K562 (cell line): ENCODE data around the gene PABPC3. TPM values are rescaled to one million over a fixed set of nuclear protein-coding genes. Genes with fewer than 3 reads are reported as not detected.

Source experiments
- ATAC-seq: fragments of 200-7000 bp; cut with Tn5 transposase; 3 replicates; pipeline ENCODE4 v1.9.1; 2020; ENCODE audit warnings: moderate library complexity
- BruUV-seq: library from RNA; stranded (reverse); fragments of 400-500 nt; replicated peaks from 2 replicates; lab custom pipeline; 2021; lab: Mats Ljungman, UMichigan
- CTCF ChIA-PET: fragments of 300-600 bp; formaldehyde crosslinking; extraction: SDS; loops from one replicate; lab custom pipeline; 2021; ENCODE audit warnings: low intra/inter-chr PET ratio; lab: Yijun Ruan, JAX
- POLR2A ChIA-PET: fragments of 300-600, 350-650 bp; sonication (Branson Sonifier 250); formaldehyde crosslinking; extraction: SDS; loops from one replicate; lab custom pipeline; 2021; ENCODE audit warnings: antibody characterized with exemption, inconsistent platforms; lab: Yijun Ruan, JAX
- DNase-seq, 4 experiments: peaks; one replicate each; pipeline versions ENCODE4 v3.0.0 to v3.0.0-alpha.2; 2011 to 2018; ENCODE audit warnings: low spot score in 3 of 4, mixed read lengths in 3 of 4; ENCODE audit errors: extremely low read depth in 1 of 4
- FAIRE-seq: peaks from 2 replicates; lab custom pipeline; 2011; peaks lifted over from hg19 to GRCh38; lab: Jason Lieb, UNC
- H2AFZ ChIP-seq: 2 replicates; pipeline ENCODE4 v1.6.0; 2011; ENCODE audit warnings: low read depth, low read length, control low read depth, inconsistent platforms
- H3K27ac ChIP-seq: fragments of 200-600 bp; 3 replicates; pipeline ENCODE4 v1.8.0; 2011; ENCODE audit warnings: low read depth, mild to moderate bottlenecking, control low read depth, inconsistent platforms, low read length, moderate library complexity, mixed read lengths; ENCODE audit errors: extremely low read depth
- H3K27me3 ChIP-seq, 2 experiments: fragments of 300-600 bp in 1 of 2; 2 replicates in 1 of 2; 3 replicates in 1 of 2; pipeline versions ENCODE4 v1.6.0 to v1.8.0; 2011; ENCODE audit warnings: inconsistent platforms in 2 of 2, low read length in 2 of 2, mild to moderate bottlenecking in 1 of 2, mixed read lengths in 1 of 2, moderate library complexity in 1 of 2; ENCODE audit not compliant: control insufficient read depth in 2 of 2, insufficient read depth in 2 of 2
- H3K36me3 ChIP-seq: fragments of 300-600 bp; 3 replicates; pipeline ENCODE4 v1.8.0; 2011; ENCODE audit warnings: mild to moderate bottlenecking, low read length, inconsistent platforms; ENCODE audit not compliant: control insufficient read depth, insufficient read depth
- H3K4me1 ChIP-seq, 2 experiments: fragments of 200-600 bp in 1 of 2; replicated peaks in 1 of 2; 2 replicates in 1 of 2; 3 replicates in 1 of 2; pipeline versions ENCODE4 v1.5.1 to v1.8.0; 2011; ENCODE audit warnings: inconsistent platforms in 2 of 2, low read length in 2 of 2, mild to moderate bottlenecking in 1 of 2, mixed read lengths in 1 of 2, moderate library complexity in 1 of 2; ENCODE audit not compliant: control insufficient read depth in 2 of 2, insufficient read depth in 2 of 2
- H3K4me2 ChIP-seq: 2 replicates; pipeline ENCODE4 v1.6.1; 2011; ENCODE audit warnings: low read length, control low read depth, inconsistent platforms, mixed read lengths; ENCODE audit not compliant: insufficient read depth
- H3K4me3 ChIP-seq: fragments of 200-600 bp; sonication (generic), shearing (Covaris generic); 2 replicates; pipeline ENCODE4 v1.5.1; 2016; ENCODE audit warnings: control low read depth, inconsistent platforms
- H3K79me2 ChIP-seq: fragments of 200-600 bp; 3 replicates; pipeline ENCODE4 v1.8.0; 2011; ENCODE audit warnings: low read length, inconsistent platforms; ENCODE audit not compliant: control insufficient read depth, insufficient read depth
- H3K9ac ChIP-seq, 2 experiments: 2 replicates each; pipeline versions ENCODE4 v1.6.0 to v1.6.1; 2011; ENCODE audit warnings: low read depth in 2 of 2, low read length in 2 of 2, control low read depth in 1 of 2, inconsistent platforms in 1 of 2, mild to moderate bottlenecking in 1 of 2, mixed read lengths in 1 of 2; ENCODE audit not compliant: insufficient read depth in 1 of 2
- H3K9me1 ChIP-seq: one replicate; pipeline ENCODE4 v1.6.0; 2011; ENCODE audit warnings: inconsistent platforms, mild to moderate bottlenecking, low read length, moderate library complexity; ENCODE audit not compliant: control insufficient read depth, insufficient read depth
- H3K9me3 ChIP-seq: replicated peaks from 2 replicates; pipeline ENCODE4 v1.5.1; 2011; ENCODE audit warnings: low read depth, low read length, inconsistent platforms; ENCODE audit not compliant: control insufficient read depth, insufficient read depth
- H4K20me1 ChIP-seq: replicated peaks from 2 replicates; pipeline ENCODE4 v1.6.1; 2011; ENCODE audit warnings: low read length, inconsistent platforms, mixed read lengths; ENCODE audit not compliant: control insufficient read depth, insufficient read depth
- ATF2 ChIP-seq: sonication (generic); formaldehyde crosslinking; IDR thresholded peaks from 2 replicates; pipeline ENCODE4 v1.8.1; 2022; ENCODE audit warnings: missing genetic modification reagents
- BHLHE40 ChIP-seq: IDR thresholded peaks from 2 replicates; pipeline ENCODE4 v1.6.1; 2011; ENCODE audit warnings: low read length, improper control_type of control experiment
- CBFA2T3 ChIP-seq: fragments of 450-650 bp; IDR thresholded peaks from 2 replicates; pipeline ENCODE4 v1.6.1; 2017
- CSDE1 ChIP-seq, 2 experiments: fragments of 450-650 bp; IDR thresholded peaks; 2 replicates each; pipeline ENCODE4 v1.6.1; 2016; ENCODE audit warnings: mild to moderate bottlenecking in 1 of 2
- GABPA ChIP-seq: fragments of 200-800 bp; sonication (Bioruptor generic); conservative IDR thresholded peaks from 2 replicates; pipeline ENCODE4 v1.6.1; 2016; ENCODE audit warnings: low read depth, missing genetic modification characterization, missing compliant biosample characterization
- GABPB2 ChIP-seq: fragments of 250-450 bp; sonication (Bioruptor Pico); conservative IDR thresholded peaks from 2 replicates; pipeline ENCODE4 v1.5.1; 2021; ENCODE audit warnings: mild to moderate bottlenecking
- HDAC1 ChIP-seq, 2 experiments: fragments of 450-650 bp; IDR thresholded peaks; 2 replicates each; pipeline ENCODE4 v1.6.1; 2016 to 2017; ENCODE audit warnings: inconsistent platforms in 1 of 2, mild to moderate bottlenecking in 1 of 2, moderate library complexity in 1 of 2
- JUN ChIP-seq, 2 experiments: sonication (generic) in 1 of 2; formaldehyde crosslinking in 1 of 2; IDR thresholded peaks; 2 replicates each; pipeline versions ENCODE4 v1.6.1 to v1.8.0; 2012 to 2022; ENCODE audit warnings: borderline replicate concordance in 2 of 2, mild to moderate bottlenecking in 2 of 2, improper control_type of control experiment in 1 of 2, low read depth in 1 of 2, low read length in 1 of 2, missing genetic modification reagents in 1 of 2
- MAX ChIP-seq: sonication (generic); formaldehyde crosslinking; IDR thresholded peaks from 2 replicates; pipeline ENCODE4 v1.9.0; 2022; ENCODE audit warnings: mild to moderate bottlenecking, missing genetic modification reagents
- MCM7 ChIP-seq, 2 experiments: fragments of 450-650 bp; IDR thresholded peaks; 2 replicates each; pipeline ENCODE4 v1.6.1; 2016 to 2018
- NR1H2 ChIP-seq: sonication (generic); formaldehyde crosslinking; IDR thresholded peaks from 2 replicates; pipeline ENCODE4 v1.4.0; 2020; ENCODE audit warnings: mild to moderate bottlenecking, missing genetic modification reagents
- PHF21A ChIP-seq: fragments of 450-650 bp; IDR thresholded peaks from 2 replicates; pipeline ENCODE4 v1.6.1; 2017; ENCODE audit warnings: low read depth, borderline replicate concordance
- SAFB2 ChIP-seq: fragments of 200-400 bp; formaldehyde crosslinking; IDR thresholded peaks from 2 replicates; pipeline ENCODE4 v1.6.1; 2018; ENCODE audit warnings: borderline replicate concordance, low read length, low read depth, moderate library complexity; ENCODE audit not compliant: severe bottlenecking
- SRF ChIP-seq, 2 experiments: fragments of 250-450, 450-650 bp in 1 of 2; sonication (Bioruptor Pico) in 1 of 2; sonication (generic) in 1 of 2; formaldehyde crosslinking; IDR thresholded peaks; 2 replicates each; pipeline versions ENCODE4 v1.5.0 to v1.5.1; 2020 to 2022; ENCODE audit warnings: mild to moderate bottlenecking in 1 of 2, missing genetic modification reagents in 1 of 2
- TCF7 ChIP-seq: sonication (generic); IDR thresholded peaks from 2 replicates; pipeline ENCODE4 v1.6.1; 2016; ENCODE audit warnings: antibody characterized with exemption, borderline replicate concordance
- TCFL5 ChIP-seq: fragments of 250-450 bp; sonication (Bioruptor Pico); conservative IDR thresholded peaks from 2 replicates; pipeline ENCODE4 v1.6.1; 2021; ENCODE audit warnings: mild to moderate bottlenecking, moderate library complexity, matching md5 sums
- TFAM ChIP-seq: fragments of 250-450 bp; sonication (Bioruptor Pico); conservative IDR thresholded peaks from 2 replicates; pipeline ENCODE4 v1.5.0; 2021; ENCODE audit warnings: mild to moderate bottlenecking, moderate library complexity
- THRB ChIP-seq: fragments of 450-650 bp; formaldehyde crosslinking; conservative IDR thresholded peaks from 2 replicates; pipeline ENCODE4 v1.4.0; 2022; ENCODE audit warnings: mild to moderate bottlenecking, missing genetic modification characterization
- ZNF12 ChIP-seq: sonication (generic); formaldehyde crosslinking; IDR thresholded peaks from 2 replicates; pipeline ENCODE4 v1.4.0; 2020; ENCODE audit warnings: mild to moderate bottlenecking, missing genetic modification reagents
- ZNF395 ChIP-seq: fragments of 200-800 bp; sonication (Bioruptor generic); IDR thresholded peaks from 2 replicates; pipeline ENCODE4 v1.6.1; 2017; ENCODE audit warnings: missing genetic modification characterization, missing compliant biosample characterization
- WGBS: fragments of 100-300 bp; shearing (Covaris generic); methylation state at CpG from one replicate; pipeline ENCODE4 v1.1.6; 2016; ENCODE audit warnings: low coverage, mixed read lengths; ENCODE audit not compliant: insufficient coverage; ENCODE audit errors: missing lambda C conversion rate; 5-methylcytosine and 5-hydroxymethylcytosine counted together
- in situ Hi-C: fragments of 300-500 bp; cut with MboI; formaldehyde crosslinking; loops from 4 replicates; pipeline ENCODE4 v1.15.0; 2018; ENCODE audit warnings: inconsistent platforms, mixed read lengths
- intact Hi-C: fragments of 100-400 bp; cut with micrococcal nuclease; formaldehyde crosslinking; loops from 2 replicates; pipeline ENCODE4 v1.14.2; 2022
- polyA plus RNA-seq, 8 experiments: library from polyadenylated mRNA; depleted of rRNA in 4 of 8; stranded (reverse) in 5 of 8; unstranded in 3 of 8; fragments of >200 nt; fragmentation: Nextera tagmentation in 2 of 8; fragmentation: Illumina TruSeq in 1 of 8; extraction: Ambion mirVana in 2 of 8; extraction: Trizol in 1 of 8; gene quantifications; 2 replicates each; pipeline versions ENCODE4 v1.2.1 to v1.2.3, GENCODE V29; 2011 to 2014; ENCODE audit warnings: inconsistent platforms in 1 of 8, missing spikeins in 1 of 8
- total RNA-seq, 7 experiments: library from RNA; depleted of rRNA in 6 of 7; stranded (reverse); fragments of >200 nt in 6 of 7; fragmentation: Illumina TruSeq in 2 of 7; extraction: Trizol in 2 of 7; gene quantifications; 2 replicates each; pipeline versions ENCODE4 v1.2.1 to v1.2.3, GENCODE V29; 2011 to 2021; ENCODE audit warnings: low replicate concordance in 1 of 7

The PABPC3 gene
- total and polyA plus RNA-seq, 9 of the 15 experiments (the other 6 are each of a cell fraction or from before 2014, with no cell fraction given): 0.05 to 0.80 (median 0.25) TPM

- no TSS peak for BruUV-seq
- ChIA-PET POLR2A (no interaction called here), CTCF (no interaction called here)
- Histone ChIP-seq H3K4me3 (no peak overlapping the region), H3K4me2 (no peak overlapping the region), H3K79me2 (no peaks in the 10 kb centered on the region), H2AFZ (no peak overlapping the region), H3K9me3 (no peaks in the 10 kb centered on the region), H3K27me3 (no peaks in the 10 kb centered on the region), H3K9ac (no peak overlapping the region), H4K20me1 (no peaks in the 10 kb centered on the region), H3K27ac (no peak overlapping the region), H3K36me3 (no peaks in the 10 kb centered on the region), H3K9me1 (no peaks in the 10 kb centered on the region), H3K4me1 (peaks cover 0 to 7% of the 10 kb centered on the region in 2 experiments; a peak in 4 of 5 replicates)
- FAIRE-seq (no peak), ATAC-seq (no peak), DNase-seq (no peak)
- in situ Hi-C loops: no loop called here
- 25% methylated on average over 1 of the region's 1 CpG for WGBS
- intact Hi-C loops: no loop called here
- TF ChIP-seq CBFA2T3: no peak
- TF ChIP-seq HDAC1 (IDR thresholded peaks at IDR 0.05): no peak
- TF ChIP-seq PHF21A: no peak
- no peak for TF ChIP-seq THRB (CRISPR knock-in tag)
- TF ChIP-seq TFAM (CRISPR knock-in tag): no peak
- TF ChIP-seq JUN (IDR thresholded peaks at IDR 0.05; ENCODE audit: borderline replicate concordance, low read depth, low read length): no peak
- TF ChIP-seq JUN (CRISPR knock-in tag; IDR thresholded peaks at IDR 0.05; ENCODE audit: borderline replicate concordance): no peak
- no peak for TF ChIP-seq CSDE1 (IDR thresholded peaks at IDR 0.05)
- TF ChIP-seq NR1H2 (CRISPR knock-in tag): no peak
- no peak for TF ChIP-seq ZNF12
- no peak for TF ChIP-seq TCFL5 (CRISPR knock-in tag)
- no peak for TF ChIP-seq ZNF395 (CRISPR knock-in tag)
- TF ChIP-seq GABPB2 (CRISPR knock-in tag): no peak
- TF ChIP-seq GABPA (tag): no peak
- TF ChIP-seq TCF7: no peak
- no peak for TF ChIP-seq MCM7 (IDR thresholded peaks at IDR 0.05)
- TF ChIP-seq SRF (CRISPR knock-in tag; IDR thresholded peaks at IDR 0.05): no peak
- TF ChIP-seq BHLHE40: no peak
- no peak for TF ChIP-seq MAX
- no peak for TF ChIP-seq SAFB2
- no peak for TF ChIP-seq ATF2
Observed at GRCh38 chr13:25084096-25084495, 11.8 kb upstream of the PABPC3 start.
